ENCODE results near the gene AIP. TPM values are rescaled to one million over a fixed set of nuclear protein-coding genes. Genes with fewer than 3 reads are reported as not detected.

Gene AIP
- total RNA-seq, result 100 to 1,000 TPM; 142 to 144 TPM

DNA sequence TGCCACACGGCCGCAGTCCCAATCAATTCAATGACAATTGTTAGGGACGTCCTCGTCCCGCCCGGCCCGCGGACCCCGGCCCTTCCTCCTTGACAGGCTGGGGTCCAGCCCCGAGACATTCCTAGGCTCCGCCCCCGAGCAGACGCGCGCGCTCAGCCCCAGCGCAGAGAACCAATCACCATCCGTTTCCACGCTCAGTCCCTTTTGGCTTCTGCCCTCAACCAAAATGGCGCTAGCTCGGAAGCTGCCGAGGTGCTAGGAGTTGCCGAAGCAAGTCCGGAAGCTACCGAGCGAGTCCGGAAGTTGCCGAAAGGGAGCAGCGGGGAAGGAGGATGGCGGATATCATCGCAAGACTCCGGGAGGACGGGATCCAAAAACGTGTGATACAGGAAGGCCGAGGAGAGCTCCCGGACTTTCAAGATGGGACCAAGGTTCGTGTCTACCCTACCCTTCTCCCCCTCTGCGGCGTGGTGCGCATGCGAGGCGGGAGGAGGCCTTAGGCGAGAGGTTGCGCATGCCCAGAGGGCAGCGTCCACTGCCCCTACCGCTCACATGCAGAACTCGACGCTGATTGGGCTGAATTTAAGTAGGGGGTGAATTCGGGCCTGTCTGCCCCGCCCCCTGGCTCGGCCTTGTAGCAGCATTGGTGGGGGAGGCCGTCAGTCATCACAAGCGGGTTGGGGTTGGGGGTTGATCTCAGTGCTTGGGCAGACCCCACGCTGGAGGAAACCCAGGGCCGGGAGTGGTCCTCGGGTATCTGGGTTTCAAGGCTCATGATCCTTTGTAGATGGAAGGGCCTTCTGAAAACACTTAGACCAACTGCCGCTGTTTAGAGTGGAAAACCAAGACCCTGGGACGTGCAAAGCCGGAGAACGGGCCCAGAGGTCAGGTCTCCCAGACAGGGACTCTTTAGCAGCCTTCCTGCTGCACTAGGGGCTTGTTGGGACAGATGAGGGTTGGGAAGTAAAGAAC is at the start of gene AIP:
Gene AIP, plus strand, starts transcription at position 200 of the 972 bp plus-strand sequence. Its CDS starts 133 bp downstream, at position 333.
- CTCF ChIA-PET, result interaction anchor here (0.6 to 1.2 kb wide), 5 partner anchors 10 to 127 kb away, joined by 3 to 5 read pairs (median 3); partner anchors contain the start of gene CDK2AP2
- Mint-ChIP-seq H3K9me3 (ENCODE audit: low read depth) (peaks cover 2% of the 10 kb centered on the region), H3K27me3 (no peaks in the 10 kb centered on the region), H3K27ac (peak within 1 kb of the TSS; percentile 99), H3K36me3 (ENCODE audit: low read depth) (peaks cover 43% of the 10 kb centered on the region), H3K4me3 (peak within 1 kb of the TSS; percentile 86), H3K4me1 (peaks cover 50% of the 10 kb centered on the region)
- peak; percentile 99 for DNase-seq
- intact Hi-C loops (cut with DNase I, micrococcal nuclease), result loop anchor here (1.0 to 10.0 kb wide), 11 partner anchors 14 to 848 kb away; partner anchors contain the start of genes CDK2AP2 (in 1 of the 2), GRK2 (in 1 of the 2), POLD4 (in 1 of the 2) and PPP1CA (in 1 of the 2)
- POLR2A ChIA-PET, result no interaction called here
- peak; percentile 72 for ATAC-seq

GRCh38 chr11:67433536-67434394 is 49.1 kb upstream of the AIP start:
- Mint-ChIP-seq H3K36me3 (ENCODE audit: low read depth) (peaks cover 63% of the 10 kb centered on the region), H3K27me3 (no peaks in the 10 kb centered on the region), H3K4me1 (peaks cover 50% of the 10 kb centered on the region), H3K9me3 (ENCODE audit: low read depth) (no peaks in the 10 kb centered on the region), H3K4me3 (no peak overlapping the region), H3K27ac (peak overlapping the region; percentile 80)
- CTCF ChIA-PET, result no interaction called here
- intact Hi-C loops (cut with DNase I, micrococcal nuclease), result no loop called here
- POLR2A ChIA-PET, result no interaction called here
- ATAC-seq (no peak), DNase-seq (peak; percentile 46)

- peak overlapping the region; percentile 80 for H3K27ac Mint-ChIP-seq
- H3K36me3 Mint-ChIP-seq (ENCODE audit: low read depth), result peaks cover 68% of the 10 kb centered on the region
- H3K27me3 Mint-ChIP-seq, result no peaks in the 10 kb centered on the region
- CTCF ChIA-PET, result no interaction called here
- no peaks in the 10 kb centered on the region for H3K9me3 Mint-ChIP-seq (ENCODE audit: low read depth)
- no peak overlapping the region for H3K4me3 Mint-ChIP-seq
- DNase-seq (peak; percentile 55), ATAC-seq (no peak)
- H3K4me1 Mint-ChIP-seq, result peaks cover 55% of the 10 kb centered on the region
- intact Hi-C loops (cut with DNase I, micrococcal nuclease), result no loop called here
- POLR2A ChIA-PET, result interaction anchor here (0.7 kb wide), 1 partner anchor 19 kb away, joined by 3 read pairs; no protein-coding TSS in a partner anchor
Observed at GRCh38 chr11:67434395-67434881, 48.4 kb upstream of the AIP start.

DNA sequence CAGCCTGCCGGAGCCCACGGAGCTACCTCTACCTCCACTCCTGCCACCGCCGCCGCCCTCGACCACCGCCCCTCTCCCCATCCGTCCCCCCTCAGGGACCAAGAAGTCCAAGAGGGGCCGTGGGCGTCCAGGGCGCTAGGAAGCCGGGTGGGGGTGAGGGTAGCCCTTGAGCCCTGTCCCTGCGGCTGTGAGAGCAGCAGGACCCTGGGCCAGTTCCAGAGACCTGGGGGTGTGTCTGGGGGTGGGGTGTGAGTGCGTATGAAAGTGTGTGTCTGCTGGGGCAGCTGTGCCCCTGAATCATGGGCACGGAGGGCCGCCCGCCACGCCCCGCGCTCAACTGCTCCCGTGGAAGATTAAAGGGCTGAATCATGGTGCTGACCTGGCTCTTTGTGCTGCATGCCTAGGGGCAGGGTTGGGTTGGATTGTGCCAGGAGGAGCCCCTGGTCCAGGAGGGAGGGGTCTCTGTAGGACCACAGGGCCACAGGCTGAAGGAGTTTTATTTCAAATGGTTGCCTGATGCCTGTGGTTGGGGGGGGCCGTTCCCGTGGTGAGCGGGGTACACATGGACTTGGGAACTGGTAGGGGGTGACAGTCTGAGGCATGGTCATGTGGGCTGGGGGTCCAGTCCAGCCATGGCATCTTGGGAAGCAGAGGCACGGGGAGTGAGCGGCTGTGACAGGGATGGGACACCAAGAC is 47.6 kb upstream of the AIP start:
- POLR2A ChIA-PET, result interaction anchor here (0.7 kb wide), 1 partner anchor 20 kb away, joined by 3 read pairs; no protein-coding TSS in a partner anchor
- peaks cover 73% of the 10 kb centered on the region for H3K36me3 Mint-ChIP-seq (ENCODE audit: low read depth)

GRCh38 chr11:67435727-67436458 is 46.9 kb upstream of the AIP start:
- peak; percentile 1 for ATAC-seq
- peak overlapping the region; percentile 84 for H3K4me3 Mint-ChIP-seq
- no peaks in the 10 kb centered on the region for H3K9me3 Mint-ChIP-seq (ENCODE audit: low read depth)
- H3K27ac Mint-ChIP-seq, result peak overlapping the region; percentile 93
- DNase-seq, result peak; percentile 21
- H3K27me3 Mint-ChIP-seq, result no peaks in the 10 kb centered on the region
- intact Hi-C loops (cut with DNase I, micrococcal nuclease), result loop anchor here in 1 of 2 experiments (1.0 to 2.0 kb wide), 4 partner anchors 8 to 71 kb away; partner anchors contain the start of gene RPS6KB2
- CTCF ChIA-PET, result interaction anchor here (0.7 to 1.1 kb wide), 2 partner anchors 34 to 148 kb away, joined by 3 read pairs; partner anchors contain the start of gene PPP1CA
- POLR2A ChIA-PET, result interaction anchor here (0.8 to 2.5 kb wide), 4 partner anchors 11 to 35 kb away, joined by 3 to 9 read pairs (median 4); partner anchors contain the start of gene PPP1CA
- peaks cover 57% of the 10 kb centered on the region for H3K4me1 Mint-ChIP-seq
- peaks cover 69% of the 10 kb centered on the region for H3K36me3 Mint-ChIP-seq (ENCODE audit: low read depth)

More for the DNA sequence above, 47.6 kb upstream of the AIP start:
- Mint-ChIP-seq H3K9me3 (ENCODE audit: low read depth) (no peaks in the 10 kb centered on the region), H3K27me3 (no peaks in the 10 kb centered on the region), H3K4me1 (peaks cover 55% of the 10 kb centered on the region), H3K4me3 (peak overlapping the region; percentile 84), H3K27ac (peak overlapping the region; percentile 93)
- ATAC-seq, result no peak
- intact Hi-C loops (cut with DNase I, micrococcal nuclease), result no loop called here
- DNase-seq, result peak; percentile 56
- CTCF ChIA-PET, result no interaction called here

- Mint-ChIP-seq H3K27ac (peak overlapping the region; percentile 93), H3K4me1 (peaks cover 60% of the 10 kb centered on the region), H3K9me3 (ENCODE audit: low read depth) (no peaks in the 10 kb centered on the region), H3K36me3 (ENCODE audit: low read depth) (peaks cover 64% of the 10 kb centered on the region), H3K27me3 (no peaks in the 10 kb centered on the region), H3K4me3 (peak overlapping the region; percentile 84)
- peak; percentile 51 for ATAC-seq
- ChIA-PET CTCF (interaction anchor here (0.7 to 1.1 kb wide), 3 partner anchors 8 to 148 kb away, joined by 3 read pairs; partner anchors contain the start of genes PPP1CA and RPS6KB2), POLR2A (interaction anchor here (0.8 to 2.5 kb wide), 6 partner anchors 8 to 50 kb away, joined by 3 to 9 read pairs (median 4); partner anchors contain the start of genes PPP1CA and RPS6KB2)
- intact Hi-C loops (cut with DNase I, micrococcal nuclease), result loop anchor here (1.0 to 2.0 kb wide), 5 partner anchors 8 to 70 kb away; partner anchors contain the start of genes RPS6KB2 (in 1 of the 2) and TMEM134 (in 1 of the 2)
- DNase-seq, result peak; percentile 91
Observed at GRCh38 chr11:67436459-67437081, 46.3 kb upstream of the AIP start.

DNA sequence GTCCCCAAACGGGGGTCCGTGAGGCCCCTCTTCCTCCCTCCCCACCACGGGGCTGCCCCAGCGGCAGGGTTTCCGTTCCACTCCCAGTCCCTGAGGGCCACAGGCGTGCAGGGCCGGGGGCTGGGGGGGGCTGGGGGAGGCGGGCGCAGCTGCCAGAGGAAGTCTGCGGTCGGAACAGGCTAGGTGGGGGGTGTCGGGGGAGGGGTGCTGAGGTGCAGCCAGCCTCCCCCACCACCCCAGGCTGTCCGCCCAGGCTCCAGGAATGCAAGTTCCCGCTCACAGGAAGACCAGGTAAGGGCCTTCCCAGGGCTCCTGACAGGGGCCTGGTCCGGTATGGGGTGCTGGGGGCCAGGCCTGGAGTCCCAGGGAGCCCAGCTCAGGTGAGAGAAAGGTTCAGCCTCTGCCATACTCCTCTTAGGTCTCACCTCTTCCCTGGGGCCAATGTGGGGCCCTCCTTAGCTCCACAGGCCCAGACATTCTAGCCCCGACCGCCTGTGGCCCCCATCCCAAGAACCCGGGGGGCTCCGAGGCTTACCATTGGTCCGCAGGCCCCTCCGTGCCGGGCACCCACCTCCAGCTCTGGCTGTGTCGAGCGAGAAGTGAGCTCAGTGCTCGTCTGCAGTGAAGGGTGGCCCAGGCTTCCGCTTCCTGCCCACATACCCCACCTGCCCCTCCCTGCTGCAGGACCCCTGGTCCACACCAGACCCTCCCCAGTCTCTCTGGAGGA is 45.6 kb upstream of the AIP start, which contains the start of gene PTPRCAP:
Gene PTPRCAP, minus strand, starts transcription at position 601 of the 727 bp plus-strand sequence. Its CDS starts 63 bp downstream, at position 538.
- ATAC-seq (peak; percentile 24), DNase-seq (peak; percentile 84)
- H3K27ac Mint-ChIP-seq, result peak within 1 kb of the TSS; percentile 93
- H3K4me1 Mint-ChIP-seq, result peaks cover 56% of the 10 kb centered on the region
- H3K9me3 Mint-ChIP-seq (ENCODE audit: low read depth), result no peaks in the 10 kb centered on the region
- H3K27me3 Mint-ChIP-seq, result no peaks in the 10 kb centered on the region
- intact Hi-C loops (cut with DNase I, micrococcal nuclease), result loop anchor here (1.0 to 2.0 kb wide), 4 partner anchors 16 to 70 kb away; partner anchors contain the start of gene TMEM134 (in 1 of the 2)
- POLR2A ChIA-PET, result interaction anchor here (0.8 to 2.5 kb wide), 8 partner anchors 9 to 49 kb away, joined by 3 to 9 read pairs (median 4); partner anchors contain the start of genes PPP1CA, RAD9A and RPS6KB2
- H3K36me3 Mint-ChIP-seq (ENCODE audit: low read depth), result peaks cover 57% of the 10 kb centered on the region
- CTCF ChIA-PET, result interaction anchor here (0.7 to 3.0 kb wide), 6 partner anchors 9 to 45 kb away, joined by 3 to 16 read pairs (median 3); partner anchors contain the start of genes PPP1CA, RAD9A and RPS6KB2
- peak within 1 kb of the TSS; percentile 84 for H3K4me3 Mint-ChIP-seq

GRCh38 chr11:67437809-67438157 is 45.0 kb upstream of the AIP start:
- Mint-ChIP-seq H3K36me3 (ENCODE audit: low read depth) (peaks cover 53% of the 10 kb centered on the region), H3K27ac (peak overlapping the region; percentile 91), H3K4me3 (peak overlapping the region; percentile 84), H3K4me1 (peaks cover 60% of the 10 kb centered on the region), H3K9me3 (ENCODE audit: low read depth) (no peaks in the 10 kb centered on the region), H3K27me3 (no peaks in the 10 kb centered on the region)
- ChIA-PET POLR2A (interaction anchor here (0.8 to 2.5 kb wide), 6 partner anchors 9 to 49 kb away, joined by 3 to 9 read pairs (median 4); partner anchors contain the start of genes PPP1CA and RAD9A), CTCF (interaction anchor here (0.7 to 3.0 kb wide), 7 partner anchors 10 to 46 kb away, joined by 3 to 16 read pairs (median 3); partner anchors contain the start of genes PPP1CA, RAD9A and TMEM134)
- DNase-seq (no peak), ATAC-seq (no peak)
- intact Hi-C loops (cut with DNase I, micrococcal nuclease), result loop anchor here (1.0 to 2.0 kb wide), 9 partner anchors 17 to 69 kb away; partner anchors contain the start of gene TMEM134 (in 1 of the 2)
